C4-2B (cell line): ENCODE data around the gene RAB31.
"Not testable (repeated sequence)": the region's sequence is repeated elsewhere in the genome, so short reads cannot be mapped to it uniquely, and the experiment has no call there.

Experiments used
- H3K27ac ChIP-seq: fragments of 450-650 bp; 2 replicates; pipeline ENCODE4 v1.5.1; 2017
- CTCF ChIP-seq: fragments of 450-650 bp; conservative IDR thresholded peaks from 2 replicates; pipeline ENCODE4 v1.5.1; 2017; ENCODE audit warnings: mild to moderate bottlenecking
- ZFX ChIP-seq: fragments of 450-650 bp; IDR thresholded peaks from 2 replicates; pipeline ENCODE4 v1.6.1; 2017

The RAB31 gene

GRCh38 chr18:9886005-9886348 is 177.9 kb downstream of the RAB31 start:
- H3K27ac ChIP-seq, result no peak overlapping the region
- TF ChIP-seq ZFX (no peak), CTCF (no peak)

- TF ChIP-seq ZFX (no peak), CTCF (no peak)
- H3K27ac ChIP-seq, result no peak overlapping the region
Measured at GRCh38 chr18:9887992-9888391, 179.9 kb downstream of the RAB31 start.

DNA sequence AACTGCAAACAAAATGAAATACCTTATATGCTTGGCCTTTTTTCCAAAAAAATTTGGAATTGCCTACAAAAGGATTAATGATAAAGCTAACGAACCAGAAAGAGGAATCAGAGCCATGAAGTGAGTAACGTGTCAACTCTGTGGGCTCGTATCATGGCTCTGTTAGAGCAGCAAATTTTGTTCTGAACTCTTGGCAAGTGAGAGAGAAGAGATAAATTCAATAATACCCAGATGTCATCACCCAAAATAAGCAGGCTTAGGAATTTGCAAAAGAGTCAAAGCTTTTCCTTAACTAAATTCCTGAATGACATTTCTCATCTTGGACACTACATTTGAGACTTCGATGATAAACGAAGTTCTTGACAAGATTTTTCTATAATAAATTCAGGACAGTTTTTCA is 182.1 kb downstream of the RAB31 start:
- TF ChIP-seq ZFX, result no peak
- no peak for TF ChIP-seq CTCF
- H3K27ac ChIP-seq, result no peak overlapping the region

DNA sequence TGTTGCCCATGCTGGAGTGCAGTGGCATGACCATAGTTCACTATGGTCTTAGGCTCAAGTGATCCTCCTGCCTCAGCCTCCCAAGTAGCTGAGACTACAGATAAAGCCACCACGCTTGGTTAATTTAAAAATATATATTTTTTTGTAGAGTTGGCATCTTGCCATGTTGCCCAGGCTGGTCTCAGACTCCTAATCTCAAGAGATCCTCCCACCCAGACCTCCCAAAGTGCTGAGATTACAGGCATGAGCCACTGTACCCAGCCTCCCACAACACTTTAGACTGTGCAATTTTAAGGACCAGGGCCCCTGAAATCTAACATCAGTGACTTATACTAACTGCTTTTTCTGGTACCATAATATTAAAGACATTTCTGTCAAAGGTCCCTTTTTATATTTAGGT is 182.9 kb downstream of the RAB31 start:
- TF ChIP-seq ZFX, result no peak
- TF ChIP-seq CTCF, result no peak
- no peak overlapping the region for H3K27ac ChIP-seq

DNA sequence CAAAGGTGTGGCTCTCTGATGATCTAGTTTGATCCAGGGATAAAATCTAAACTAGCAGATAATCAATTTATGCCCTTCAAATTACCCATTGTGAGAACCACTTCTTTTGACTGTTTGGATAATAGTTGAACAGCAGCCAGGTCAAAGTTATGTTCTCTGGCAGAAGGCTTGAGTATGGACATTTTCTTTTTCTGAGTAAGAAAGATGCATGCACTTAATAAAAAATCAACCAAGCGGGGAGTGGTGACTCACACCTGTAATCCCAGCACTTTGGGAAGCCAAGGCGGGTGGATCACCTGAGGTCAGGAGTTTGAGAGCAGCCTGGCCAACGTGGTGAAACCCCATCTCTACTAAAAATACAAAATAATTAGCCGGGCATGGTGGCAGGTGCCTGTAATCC is 183.4 kb downstream of the RAB31 start:
- H3K27ac ChIP-seq, result not testable (repeated sequence)

- no peak for TF ChIP-seq ZFX
- H3K27ac ChIP-seq, result no peak overlapping the region
Measured at GRCh38 chr18:9894454-9895068, 186.5 kb downstream of the RAB31 start.

DNA sequence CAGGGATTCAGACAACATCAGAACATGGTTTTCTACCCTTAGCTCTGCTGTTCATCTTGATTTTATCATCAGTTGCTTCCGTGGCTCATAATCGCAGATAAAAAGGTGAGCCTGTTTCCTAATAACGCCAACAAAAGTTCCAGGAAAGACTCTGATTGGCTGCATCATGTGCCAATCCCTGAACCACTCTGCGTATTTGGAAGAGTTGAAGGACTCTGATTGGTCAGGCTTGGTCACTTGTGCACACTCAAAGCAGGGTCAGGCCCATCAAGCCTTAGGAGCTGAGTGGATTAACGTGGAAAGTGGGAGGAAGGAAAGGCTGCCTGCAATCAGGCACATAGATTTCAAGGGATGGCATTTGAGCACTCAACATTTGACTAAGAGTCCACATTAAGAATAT is 189.0 kb downstream of the RAB31 start:
- TF ChIP-seq ZFX (no peak), CTCF (no peak)
- H3K27ac ChIP-seq, result no peak overlapping the region

DNA sequence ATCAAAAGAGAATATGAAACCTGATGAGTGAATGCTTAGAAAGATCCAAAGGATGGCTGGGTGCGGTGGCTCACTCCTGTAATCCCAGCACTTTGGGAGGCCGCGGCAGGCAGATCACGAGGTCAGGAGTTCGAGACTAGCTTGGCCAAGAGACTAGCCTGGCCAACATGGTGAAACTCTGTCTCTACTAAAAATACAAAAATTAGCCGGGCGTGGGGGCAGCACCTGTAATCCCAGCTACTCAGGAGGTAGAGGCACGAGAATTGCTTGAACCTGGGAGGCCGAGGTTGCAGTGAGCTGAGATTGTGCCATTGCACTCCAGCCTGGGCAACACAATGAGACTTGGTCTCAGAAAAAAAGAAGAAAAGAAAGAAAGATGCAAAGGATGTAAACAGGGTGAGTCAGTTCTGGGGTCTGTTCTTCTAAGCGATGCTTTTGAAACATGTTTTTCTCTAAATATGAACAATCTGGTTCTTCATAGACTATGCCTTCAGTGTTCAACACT is 189.7 kb downstream of the RAB31 start:
- not testable (repeated sequence) for H3K27ac ChIP-seq

DNA sequence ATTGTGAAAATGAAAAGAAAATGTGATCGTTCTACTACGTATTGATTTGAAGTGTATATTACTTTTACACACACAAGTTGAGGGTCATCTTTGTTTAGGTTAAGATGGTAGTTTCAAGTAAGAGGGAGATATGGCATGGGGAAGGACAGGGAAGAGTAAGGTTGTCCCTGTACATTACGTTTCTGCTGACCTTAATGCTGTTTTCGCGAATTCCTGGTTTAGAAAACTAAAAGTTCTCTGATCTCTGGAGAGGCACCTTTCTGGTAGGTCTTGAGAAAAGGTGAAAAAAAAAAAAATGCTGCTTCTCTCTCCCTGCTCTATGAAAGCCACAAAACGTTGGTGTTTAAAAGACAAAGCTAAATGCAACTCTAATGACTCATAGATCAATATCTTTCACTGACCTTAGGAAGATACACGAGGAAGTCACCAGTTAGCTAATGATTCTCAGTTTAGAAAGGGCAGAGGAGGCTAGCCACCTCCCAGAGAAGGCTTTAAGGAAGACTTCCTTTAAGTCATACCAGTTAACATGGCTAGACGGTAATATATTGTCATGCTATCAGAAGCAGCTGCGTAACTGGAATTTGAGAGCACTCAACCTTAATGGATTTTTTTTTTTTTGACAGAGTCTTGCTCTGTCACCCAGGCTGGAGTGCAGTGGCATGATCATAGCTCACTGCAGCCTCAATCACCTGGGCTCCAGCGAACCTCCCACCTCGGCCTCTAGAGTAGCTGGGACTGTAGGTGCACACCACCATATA is 190.9 kb downstream of the RAB31 start:
- TF ChIP-seq ZFX (no peak), CTCF (no peak)

GRCh38 chr18:9899550-9899930 is 191.4 kb downstream of the RAB31 start:
- peak overlapping the region; percentile 55 for H3K27ac ChIP-seq

More for the DNA sequence above, 190.9 kb downstream of the RAB31 start:
- peak overlapping the region; percentile 55 for H3K27ac ChIP-seq
